ENCODE data around the gene VAT1. TPM values are rescaled to one million over a fixed set of nuclear protein-coding genes. Genes with fewer than 3 reads are reported as not detected.

Gene VAT1
- 208 to 244 TPM (median 229 TPM) in 5 replicates for total RNA-seq (2022; extraction: Qiagen RNA extraction)

DNA sequence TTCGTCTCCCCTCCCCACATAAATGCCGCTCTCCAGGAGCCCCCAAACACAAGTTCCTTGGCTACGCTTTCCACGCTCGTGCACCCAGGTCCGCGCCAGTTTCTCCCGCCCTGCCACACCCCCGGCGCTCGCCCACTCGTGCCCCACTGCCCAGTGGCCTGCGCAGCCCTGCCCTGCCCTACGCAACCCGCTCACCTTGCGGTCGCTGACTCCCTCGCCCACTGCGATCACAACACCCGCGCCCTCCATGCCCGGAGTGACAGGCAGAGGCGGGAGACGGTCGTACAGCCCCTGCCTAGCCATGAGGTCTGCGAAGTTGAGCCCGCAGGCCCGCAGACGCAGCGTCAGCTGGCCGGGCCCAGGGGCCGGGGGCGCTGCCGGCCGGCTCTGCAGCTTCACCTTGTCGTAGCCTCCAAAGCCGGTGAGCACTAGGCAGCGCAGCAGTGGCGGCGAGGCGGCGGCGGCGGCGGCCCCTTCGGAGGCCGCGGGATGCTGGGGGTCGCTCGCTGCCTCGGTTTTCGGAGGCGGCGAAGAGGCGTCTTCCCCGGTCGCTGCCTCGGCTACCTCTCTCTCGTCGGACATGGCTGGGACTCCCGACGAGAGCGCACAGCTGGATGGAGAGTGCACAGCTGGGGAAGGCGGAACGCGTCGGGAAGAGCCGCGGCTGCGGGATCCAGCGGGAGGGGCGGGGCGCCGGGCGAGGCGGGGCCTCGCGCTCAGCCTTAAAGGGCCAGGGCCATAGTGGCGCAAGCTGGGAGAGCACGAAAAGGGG lies at the start of gene VAT1:
Gene VAT1, minus strand, starts transcription at position 645 of the 772 bp plus-strand sequence. Its CDS starts 63 bp downstream, at position 582.

GRCh38 chr17:43024407-43025289 lies 2.5 kb upstream of the VAT1 start, which contains the start of gene RND2:
Gene RND2 (plus strand): TSS chr17:43025231. CDS start chr17:43025348, 117 bp downstream.

DNA sequence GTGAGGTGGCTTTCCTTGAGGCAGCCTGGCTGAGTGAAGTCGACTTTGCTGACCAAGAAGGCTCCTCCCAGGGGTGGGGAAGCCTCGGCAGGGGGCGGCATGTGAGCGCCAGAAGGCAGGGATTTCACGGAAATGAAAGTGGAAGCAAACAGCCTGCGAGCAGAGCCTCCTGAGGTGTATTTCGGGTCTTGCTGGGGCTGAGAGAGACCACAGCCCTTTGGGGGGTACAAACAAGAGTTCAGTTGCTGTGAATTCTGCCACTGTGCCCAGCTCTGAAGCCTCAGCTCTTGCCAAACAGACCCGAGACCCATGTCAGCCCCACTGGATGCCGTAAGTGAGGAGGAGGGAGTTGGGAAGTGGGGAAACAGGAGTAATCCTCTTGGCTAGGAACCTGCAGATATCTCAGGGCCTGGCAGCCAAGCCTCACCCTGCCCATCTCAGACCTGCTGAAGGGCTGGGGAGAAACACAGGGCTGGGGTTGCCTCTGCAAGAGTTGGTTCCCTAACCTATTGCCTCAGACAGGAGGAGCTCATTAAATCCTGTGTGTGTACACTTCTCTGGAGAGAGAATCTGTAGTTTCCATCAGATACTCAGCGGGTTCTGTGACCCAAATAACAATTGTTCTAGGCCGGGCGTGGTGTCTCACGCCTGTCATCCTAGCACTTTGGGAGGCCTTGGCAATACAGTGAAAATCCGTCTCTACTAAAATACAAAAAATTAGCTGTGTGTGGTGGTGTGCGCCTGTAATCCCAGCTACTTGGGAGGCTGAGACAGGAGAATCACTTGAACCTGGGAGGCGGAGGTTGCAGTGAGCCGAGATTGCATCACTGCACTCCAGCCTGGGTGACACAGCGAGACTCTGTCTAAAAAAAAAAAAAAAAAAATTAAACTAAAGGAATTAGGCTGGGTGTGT lies 15.3 kb downstream of the VAT1 start, which contains the start of gene IFI35:
Gene IFI35, plus strand, starts transcription at position 146 of the 913 bp plus-strand sequence. Its CDS starts 164 bp downstream, at position 310.

DNA sequence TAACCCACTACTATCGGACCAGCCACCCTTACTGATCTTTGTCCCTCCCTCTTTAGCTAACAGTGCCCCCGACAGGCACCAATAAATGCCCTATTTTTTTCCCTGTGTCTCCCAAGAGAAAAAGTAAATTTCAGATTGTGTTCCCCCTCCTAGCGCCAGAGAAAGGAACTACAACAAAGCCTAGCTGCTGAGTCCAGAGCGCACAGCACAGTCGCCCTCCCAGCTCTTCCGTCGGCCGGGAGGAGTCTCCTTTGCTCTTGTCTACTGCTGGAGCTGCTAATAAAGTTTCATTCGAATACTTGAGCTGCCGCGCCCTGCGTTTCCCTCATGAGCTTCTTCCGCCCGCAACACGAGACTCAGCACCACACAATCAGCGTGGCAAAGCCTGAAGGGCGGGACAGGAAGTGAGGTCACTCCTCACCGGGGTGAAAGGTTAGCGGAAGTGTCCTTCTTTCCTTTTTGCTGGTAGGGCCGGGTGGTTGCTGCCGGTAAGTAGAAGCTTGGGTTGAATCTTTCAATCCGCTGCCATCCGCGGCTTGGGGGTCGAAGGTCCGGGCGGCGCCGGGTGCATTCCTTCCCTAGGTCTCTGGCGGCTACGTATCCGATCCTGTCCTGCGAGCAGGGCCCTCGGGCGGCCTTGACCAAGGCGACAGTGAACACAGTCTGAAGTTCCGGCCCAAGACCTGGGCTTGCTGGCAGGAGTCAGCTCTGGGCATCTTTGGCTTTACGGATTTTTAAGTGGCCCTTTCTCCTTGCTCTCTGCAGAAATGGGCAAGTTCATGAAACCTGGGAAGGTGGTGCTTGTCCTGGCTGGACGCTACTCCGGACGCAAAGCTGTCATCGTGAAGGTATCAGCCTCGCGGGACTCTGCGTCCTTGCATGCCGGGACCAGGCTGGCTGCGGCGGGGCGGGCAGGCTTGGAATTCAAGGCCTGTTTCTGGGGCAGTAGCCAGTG lies 23.9 kb downstream of the VAT1 start, which contains the start of gene RPL27:
Gene RPL27, plus strand, starts transcription at position 436 of the 955 bp plus-strand sequence. Its CDS starts 332 bp downstream, at position 768.

GRCh38 chr17:42980274-42980765 lies 41.9 kb downstream of the VAT1 start, which contains the start of gene RUNDC1:
Gene RUNDC1 (plus strand): TSS chr17:42980565. CDS start chr17:42980577, 12 bp downstream.

GRCh38 chr17:42979511-42980273 lies 42.5 kb downstream of the VAT1 start, which contains the start of gene PTGES3L:
Gene PTGES3L (minus strand): TSS chr17:42980080. CDS start chr17:42980053, 27 bp downstream.

Other genes starting within 250 kb of the VAT1 start
- 112 to 135 TPM (median 113 TPM) in 5 replicates for gene VPS25, start 248.9 kb downstream of the VAT1 start, total RNA-seq (2022; extraction: Qiagen RNA extraction)
- gene WNK4, start 241.8 kb downstream of the VAT1 start, total RNA-seq (2022; extraction: Qiagen RNA extraction) = 0.50 to 1.7 TPM (median 1.1 TPM) in 5 replicates
- 120 to 129 TPM (median 122 TPM) in 5 replicates for gene COA3, start 223.7 kb downstream of the VAT1 start, total RNA-seq (2022; extraction: Qiagen RNA extraction)
- 0.07 TPM in 1 of 5 replicates, not detected in the others for gene CNTD1, start 223.5 kb downstream of the VAT1 start, total RNA-seq (2022; extraction: Qiagen RNA extraction)
- 82.3 to 107 TPM (median 86.1 TPM) in 5 replicates for gene BECN1, start 198.1 kb downstream of the VAT1 start, total RNA-seq (2022; extraction: Qiagen RNA extraction)
- gene PSME3, start 189.0 kb downstream of the VAT1 start, total RNA-seq (2022; extraction: Qiagen RNA extraction) = 236 to 259 TPM (median 252 TPM) in 5 replicates
- 1.6 to 3.0 TPM (median 2.4 TPM) in 5 replicates for gene AOC2, start 177.8 kb downstream of the VAT1 start, total RNA-seq (2022; extraction: Qiagen RNA extraction)
- gene AOC3, start 171.2 kb downstream of the VAT1 start, total RNA-seq (2022; extraction: Qiagen RNA extraction) = 0.86 to 2.0 TPM (median 1.1 TPM) in 5 replicates
- gene G6PC1, start 121.6 kb downstream of the VAT1 start, total RNA-seq (2022; extraction: Qiagen RNA extraction) = 0.06 to 0.09 TPM (median 0.08 TPM) in 3 of 5 replicates, not detected in the others
- gene AARSD1, start 57.9 kb downstream of the VAT1 start, total RNA-seq (2022; extraction: Qiagen RNA extraction) = 54.0 to 57.5 TPM (median 55.9 TPM) in 5 replicates
- gene PTGES3L, start 42.3 kb downstream of the VAT1 start, total RNA-seq (2022; extraction: Qiagen RNA extraction) = 0.71 to 1.1 TPM (median 0.84 TPM) in 5 replicates
- 17.8 to 22.8 TPM (median 21.4 TPM) in 5 replicates for gene RUNDC1, start 41.8 kb downstream of the VAT1 start, total RNA-seq (2022; extraction: Qiagen RNA extraction)
- 2,696 to 3,813 TPM (median 2,782 TPM) in 5 replicates for gene RPL27, start 24.0 kb downstream of the VAT1 start, total RNA-seq (2022; extraction: Qiagen RNA extraction)
- gene IFI35, start 15.6 kb downstream of the VAT1 start, total RNA-seq (2022; extraction: Qiagen RNA extraction) = 16.3 to 18.6 TPM (median 17.6 TPM) in 5 replicates
- gene RND2, start 2.8 kb upstream of the VAT1 start, total RNA-seq (2022; extraction: Qiagen RNA extraction) = 0.11 to 0.21 TPM (median 0.13 TPM) in 5 replicates
- 21.7 to 30.5 TPM (median 27.9 TPM) in 5 replicates for gene BRCA1, start 103.0 kb upstream of the VAT1 start, total RNA-seq (2022; extraction: Qiagen RNA extraction)
- 33.4 to 45.1 TPM (median 40.7 TPM) in 5 replicates for gene NBR1, start 148.8 kb upstream of the VAT1 start, total RNA-seq (2022; extraction: Qiagen RNA extraction)
- 0.63 to 1.5 TPM (median 1.1 TPM) in 5 replicates for gene TMEM106A, start 189.5 kb upstream of the VAT1 start, total RNA-seq (2022; extraction: Qiagen RNA extraction)
- gene CCDC200, start 206.2 kb upstream of the VAT1 start, total RNA-seq (2022; extraction: Qiagen RNA extraction) = 0.14 TPM in 1 of 5 replicates, not detected in the others
- not detected in 5 replicates for gene RNU2-1, start 211.6 kb upstream of the VAT1 start, total RNA-seq (2022; extraction: Qiagen RNA extraction)